SK-N-SH (cell line): ENCODE measurements around the gene TRIM29. TPM values are rescaled to one million over a fixed set of nuclear protein-coding genes. Genes with fewer than 3 reads are reported as not detected.

Source experiments
- CTCF ChIA-PET: fragments of 300-600, 350-600 bp; formaldehyde crosslinking; extraction: SDS; loops from one replicate; lab custom pipeline; 2021; lab: Yijun Ruan, JAX
- POLR2A ChIA-PET: fragments of 350-600 bp; sonication (Branson Sonifier 250); formaldehyde crosslinking; extraction: SDS; loops from one replicate; lab custom pipeline; 2020; ENCODE audit warnings: antibody characterized with exemption, inconsistent platforms; lab: Yijun Ruan, JAX
- DNase-seq: peaks from one replicate; pipeline ENCODE4 v3.0.0; 2012
- H2AFZ ChIP-seq: fragments of 200-600 bp; sonication (generic); 2 replicates; pipeline ENCODE4 v1.8.1; 2016; ENCODE audit warnings: antibody characterized with exemption, mild to moderate bottlenecking, low read depth
- H3F3A ChIP-seq: fragments of 200-600 bp; sonication (generic); replicated peaks from 2 replicates; pipeline ENCODE3; 2016; ENCODE audit warnings: antibody characterized with exemption, mild to moderate bottlenecking; ENCODE audit not compliant: insufficient read depth
- H3K27ac ChIP-seq, 2 experiments: fragments of 200-500 bp in 1 of 2; fragments of 200-600 bp in 1 of 2; sonication (Bioruptor generic) in 1 of 2; sonication (generic), shearing (Covaris generic) in 1 of 2; 2 replicates each; pipeline versions ENCODE4 v1.5.1 to v1.6.1; 2014 to 2016; ENCODE audit warnings: low read depth in 2 of 2, inconsistent platforms in 1 of 2, low read length in 1 of 2, mild to moderate bottlenecking in 1 of 2, mixed read lengths in 1 of 2
- H3K27me3 ChIP-seq: fragments of 200-600 bp; sonication (generic), shearing (Covaris generic); 2 replicates; pipeline ENCODE4 v1.6.1; 2016; ENCODE audit warnings: mixed run types; ENCODE audit not compliant: insufficient read depth
- H3K36me3 ChIP-seq, 2 experiments: fragments of 200-500 bp in 1 of 2; fragments of 200-600 bp in 1 of 2; sonication (Bioruptor generic) in 1 of 2; sonication (generic) in 1 of 2; replicated peaks in 1 of 2; 2 replicates each; pipeline versions ENCODE3 to v1.5.1; 2014 to 2016; ENCODE audit warnings: low read length in 1 of 2, mild to moderate bottlenecking in 1 of 2; ENCODE audit not compliant: insufficient read depth in 2 of 2, control insufficient read depth in 1 of 2
- H3K4me1 ChIP-seq, 2 experiments: fragments of 200-500 bp in 1 of 2; fragments of 200-600 bp in 1 of 2; sonication (Bioruptor generic) in 1 of 2; sonication (generic), shearing (Covaris generic) in 1 of 2; 2 replicates each; pipeline versions ENCODE4 v1.5.1 to v1.6.1; 2014 to 2016; ENCODE audit warnings: low read depth in 1 of 2, low read length in 1 of 2, mixed run types in 1 of 2; ENCODE audit not compliant: insufficient read depth in 2 of 2, control insufficient read depth in 1 of 2
- H3K4me2 ChIP-seq: fragments of 200-600 bp; sonication (generic), shearing (Covaris generic); 2 replicates; pipeline ENCODE4 v1.6.1; 2017; ENCODE audit warnings: mixed run types
- H3K4me3 ChIP-seq, 2 experiments: fragments of 200-500 bp in 1 of 2; fragments of 200-600 bp in 1 of 2; sonication (Bioruptor generic) in 1 of 2; sonication (generic), shearing (Covaris generic) in 1 of 2; 2 replicates each; pipeline versions ENCODE4 v1.5.1 to v1.8.1; 2014 to 2016; ENCODE audit warnings: low read depth in 2 of 2, inconsistent platforms in 1 of 2, low read length in 1 of 2, mild to moderate bottlenecking in 1 of 2, mixed read lengths in 1 of 2, moderate library complexity in 1 of 2
- H3K79me2 ChIP-seq: fragments of 200-600 bp; sonication (generic); 2 replicates; pipeline ENCODE4 v1.8.1; 2017; ENCODE audit warnings: mild to moderate bottlenecking; ENCODE audit not compliant: insufficient read depth
- H3K9ac ChIP-seq: fragments of 200-600 bp; sonication (generic); 2 replicates; pipeline ENCODE4 v1.6.1; 2017; ENCODE audit warnings: mixed run types
- H3K9me2 ChIP-seq: fragments of 200-600 bp; sonication (generic); 2 replicates; pipeline ENCODE4 v1.6.1; 2017; ENCODE audit warnings: mixed run types
- H3K9me3 ChIP-seq: fragments of 200-600 bp; sonication (generic); 2 replicates; pipeline ENCODE4 v1.6.1; 2017; ENCODE audit warnings: mixed run types, mild to moderate bottlenecking, moderate library complexity
- H4K20me1 ChIP-seq: fragments of 200-600 bp; sonication (generic); 2 replicates; pipeline ENCODE4 v1.6.1; 2017; ENCODE audit warnings: mild to moderate bottlenecking, mixed run types; ENCODE audit not compliant: insufficient read depth
- ELF1 ChIP-seq: IDR thresholded peaks from 2 replicates; pipeline ENCODE4 v1.4.0; 2012
- EP300 ChIP-seq, 2 experiments: IDR thresholded peaks; 2 replicates each; pipeline versions ENCODE4 v1.4.0 to v1.6.1; 2012; ENCODE audit warnings: borderline replicate concordance in 1 of 2, low read depth in 1 of 2, low read length in 1 of 2
- EZH2phosphoT487 ChIP-seq: fragments of 200-600 bp; sonication (generic); IDR thresholded peaks from 2 replicates; pipeline ENCODE4 v1.6.1; 2017; ENCODE audit warnings: low read depth, mixed run types, mild to moderate bottlenecking, antibody characterized with exemption, moderate library complexity, borderline replicate concordance
- FOXM1 ChIP-seq: IDR thresholded peaks from 2 replicates; pipeline ENCODE4 v1.4.0; 2012; ENCODE audit warnings: low read depth, mild to moderate bottlenecking
- GABPA ChIP-seq: IDR thresholded peaks from 2 replicates; pipeline ENCODE4 v1.4.0; 2012; ENCODE audit warnings: low read depth, mild to moderate bottlenecking
- GATA2 ChIP-seq: sonication (generic); formaldehyde crosslinking; IDR thresholded peaks from 2 replicates; pipeline ENCODE4 v1.5.0; 2020; ENCODE audit warnings: mild to moderate bottlenecking, missing genetic modification reagents
- IRF3 ChIP-seq: fragments of 150-350 bp; IDR thresholded peaks from 2 replicates; pipeline ENCODE4 v1.6.1; 2016; ENCODE audit warnings: mild to moderate bottlenecking, low read depth, low read length
- JUND ChIP-seq: IDR thresholded peaks from 2 replicates; pipeline ENCODE4 v1.4.0; 2012
- MXI1 ChIP-seq: IDR thresholded peaks from 2 replicates; pipeline ENCODE4 v1.6.1; 2012; ENCODE audit warnings: mild to moderate bottlenecking, low read depth, low read length, improper control_type of control experiment
- NRF1 ChIP-seq: IDR thresholded peaks from 2 replicates; pipeline ENCODE4 v1.6.1; 2012; ENCODE audit warnings: low read depth, mild to moderate bottlenecking, low read length
- PBX3 ChIP-seq: IDR thresholded peaks from 2 replicates; pipeline ENCODE4; 2012
- RCOR1 ChIP-seq: fragments of 150-350 bp; IDR thresholded peaks from 2 replicates; pipeline ENCODE4 v1.6.1; 2017; ENCODE audit warnings: antibody characterized with exemption, low read length
- RFX5 ChIP-seq: IDR thresholded peaks from 2 replicates; pipeline ENCODE4 v1.6.1; 2012; ENCODE audit warnings: mild to moderate bottlenecking, improper control_type of control experiment, low read length
- RXRA ChIP-seq: IDR thresholded peaks from 2 replicates; pipeline ENCODE4 v1.4.0; 2012; ENCODE audit warnings: low read depth, mild to moderate bottlenecking, borderline replicate concordance
- SMC3 ChIP-seq: IDR thresholded peaks from 2 replicates; pipeline ENCODE4 v1.6.1; 2012; ENCODE audit warnings: low read depth, low read length, improper control_type of control experiment
- TAF1 ChIP-seq: IDR thresholded peaks from 2 replicates; pipeline ENCODE4 v1.6.1; 2012; ENCODE audit warnings: low read depth, mild to moderate bottlenecking, low read length, moderate library complexity, borderline replicate concordance
- TCF12 ChIP-seq: IDR thresholded peaks from 2 replicates; pipeline ENCODE4 v1.4.0; 2012
- TEAD4 ChIP-seq: IDR thresholded peaks from 2 replicates; pipeline ENCODE4 v1.4.0; 2012; ENCODE audit warnings: mild to moderate bottlenecking, borderline replicate concordance; ENCODE audit not compliant: insufficient read depth
- USF1 ChIP-seq: IDR thresholded peaks from 2 replicates; pipeline ENCODE4 v1.4.0; 2012; ENCODE audit warnings: low read depth, borderline replicate concordance
- YY1 ChIP-seq: IDR thresholded peaks from 2 replicates; pipeline ENCODE4 v1.4.0; 2012; ENCODE audit warnings: low read depth, mild to moderate bottlenecking
- WGBS: methylation state at CpG from one replicate; pipeline ENCODE4 v1.1.6; 2017; ENCODE audit warnings: low lambda C conversion rate; 5-methylcytosine and 5-hydroxymethylcytosine counted together
- polyA plus RNA-seq, 3 experiments: library from polyadenylated mRNA; depleted of rRNA; stranded (reverse); fragments of >200 nt; gene quantifications; 2 replicates each; pipeline ENCODE4 v1.2.3, GENCODE V29; 2012

Gene TRIM29
- polyA plus RNA-seq, 1 of the 3 experiments (the other 2 are of a cell fraction), result 0.03 TPM

- no peaks in the 10 kb centered on the region for H3K9me2 ChIP-seq
- 0 out of 2 replicates have a peak, but pooled peaks cover 6% of the 10 kb centered on the region for H3K27me3 ChIP-seq
- no peaks in the 10 kb centered on the region for H3K36me3 ChIP-seq
- POLR2A ChIA-PET, result no interaction called here
- no peaks in the 10 kb centered on the region for H4K20me1 ChIP-seq
- no peaks in the 10 kb centered on the region for H3F3A ChIP-seq
- no peak for TF ChIP-seq USF1
- TF ChIP-seq SMC3, result no peak
- no peak for TF ChIP-seq TCF12
- no peak for TF ChIP-seq RFX5
- no peak for TF ChIP-seq EP300 (IDR thresholded peaks at IDR 0.05; ENCODE audit: borderline replicate concordance in 1 of 2, low read depth in 1 of 2, low read length in 1 of 2)
- TF ChIP-seq FOXM1, result no peak
- TF ChIP-seq GABPA, result no peak
- TF ChIP-seq MXI1, result no peak
- TF ChIP-seq, all 33 proteins: peak for 0
- no peaks in the 10 kb centered on the region for H3K9me3 ChIP-seq
- no peak overlapping the region for H3K4me3 ChIP-seq
- no peak overlapping the region for H3K27ac ChIP-seq
- no peaks in the 10 kb centered on the region for H3K79me2 ChIP-seq
- H3K4me2 ChIP-seq, result no peak overlapping the region
- 50% methylated on average over 11 of the region's 11 CpGs for WGBS
- no peak for DNase-seq
- peaks cover 0 to 26% of the 10 kb centered on the region in 2 experiments; a peak in 2 of 4 replicates for H3K4me1 ChIP-seq
- CTCF ChIA-PET, result interaction anchor here (1.3 to 1.7 kb wide), 3 partner anchors 41 to 159 kb away, joined by 3 to 8 read pairs (median 5); no protein-coding TSS in a partner anchor
- no peak overlapping the region for H3K9ac ChIP-seq
- no peak overlapping the region for H2AFZ ChIP-seq
These were observed 71.0 kb downstream of the TRIM29 start for GRCh38 chr11:120066738-120067437.

- ChIA-PET CTCF (interaction anchor here (0.7 to 1.6 kb wide), 3 partner anchors 42 to 158 kb away, joined by 3 to 8 read pairs (median 3); no protein-coding TSS in a partner anchor), POLR2A (no interaction called here)
- Histone ChIP-seq H3K9ac (no peak overlapping the region), H3K4me2 (no peak overlapping the region), H3K9me3 (no peaks in the 10 kb centered on the region), H3K27ac (no peak overlapping the region), H3K4me1 (peaks cover 0 to 26% of the 10 kb centered on the region in 2 experiments; a peak in 2 of 4 replicates), H3F3A (no peaks in the 10 kb centered on the region), H3K79me2 (no peaks in the 10 kb centered on the region), H4K20me1 (no peaks in the 10 kb centered on the region), H3K4me3 (no peak overlapping the region), H3K27me3 (0 out of 2 replicates have a peak, but pooled peaks cover 6% of the 10 kb centered on the region), H3K9me2 (no peaks in the 10 kb centered on the region), H3K36me3 (no peaks in the 10 kb centered on the region), H2AFZ (no peak overlapping the region)
- no peak for DNase-seq
- 10% methylated on average over 3 of the region's 3 CpGs for WGBS
- no peak for TF ChIP-seq MXI1
- no peak for TF ChIP-seq IRF3
- TF ChIP-seq EZH2phosphoT487, result no peak
- TF ChIP-seq TAF1, result no peak
- TF ChIP-seq USF1, result no peak
- TF ChIP-seq YY1, result no peak
- TF ChIP-seq RCOR1, result no peak
- TF ChIP-seq RXRA, result no peak
- no peak for TF ChIP-seq RFX5
- no peak for TF ChIP-seq ELF1
- no peak for TF ChIP-seq NRF1
- TF ChIP-seq TCF12, result no peak
- TF ChIP-seq PBX3, result no peak
- TF ChIP-seq JUND, result no peak
- TF ChIP-seq EP300 (IDR thresholded peaks at IDR 0.05; ENCODE audit: borderline replicate concordance in 1 of 2, low read depth in 1 of 2, low read length in 1 of 2), result no peak
- TF ChIP-seq TEAD4, result no peak
- no peak for TF ChIP-seq GATA2 (CRISPR knock-in tag)
These were observed 72.0 kb downstream of the TRIM29 start for GRCh38 chr11:120065876-120066275.
